CD4-positive, alpha-beta T cell treated with Interleukin-1 beta for 1 hour (primary cell): Measurements from ENCODE around the gene CASP1.

ENCODE experiments used
- DNase-seq, 2 donors: peaks; one replicate each; pipeline ENCODE4 v3.0.0-alpha.2; 2020 to 2022

Gene CASP1

DNA sequence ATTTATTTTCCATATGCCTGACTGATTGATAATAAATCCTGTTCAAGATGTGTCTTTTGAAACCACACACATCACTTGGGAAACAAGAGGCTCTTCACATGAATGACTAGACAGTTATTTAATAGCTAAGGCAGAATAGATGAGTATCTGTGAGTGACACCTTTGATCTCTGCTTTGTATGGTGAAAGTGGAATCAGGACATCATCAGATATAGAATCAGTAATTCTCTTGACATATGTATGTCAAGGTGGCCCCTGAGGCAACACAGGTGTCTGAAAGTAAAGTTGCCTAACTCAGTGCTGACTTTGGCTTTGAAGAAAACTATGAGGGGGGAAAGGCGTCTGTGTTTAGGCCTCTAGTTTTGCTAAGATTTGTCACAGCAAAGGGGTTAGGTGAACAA lies 55.1 kb downstream of the CASP1 start:
- DNase-seq: no peak
